Bronchial epithelial cell (primary cell): ENCODE measurements around the gene MUC22. TPM values are rescaled to one million over a fixed set of nuclear protein-coding genes. Genes with fewer than 3 reads are reported as not detected.

ENCODE experiments used
- DNase-seq: peaks from one replicate; pipeline ENCODE4 v3.0.0-alpha.2; 2010; ENCODE audit warnings: low read depth
- FAIRE-seq: peaks from 2 replicates; lab custom pipeline; 2011; peaks lifted over from hg19 to GRCh38; lab: Jason Lieb, UNC
- H3K27me3 ChIP-seq: 2 replicates; pipeline ENCODE4 v1.5.1; 2011; ENCODE audit warnings: low read length; ENCODE audit not compliant: control insufficient read depth, insufficient read depth
- H3K36me3 ChIP-seq: 2 replicates; pipeline ENCODE4 v1.5.1; 2011; ENCODE audit warnings: low read length; ENCODE audit not compliant: control insufficient read depth, insufficient read depth
- H3K4me3 ChIP-seq: 2 replicates; pipeline ENCODE4 v1.5.1; 2011; ENCODE audit warnings: mild to moderate bottlenecking, low read depth, low read length, control low read depth
- total RNA-seq: library from RNA; depleted of rRNA; stranded (reverse); fragments of >200 nt; gene quantifications from 2 replicates; pipeline ENCODE4 v1.2.1, GENCODE V29; 2014
- TF ChIP-seq, protein P1 (sequence below): IDR thresholded peaks from 2 replicates; pipeline ENCODE4 v1.5.1; 2011; ENCODE audit warnings: mild to moderate bottlenecking, moderate library complexity, low read length, control low read depth, inconsistent platforms; ENCODE audit not compliant: insufficient read depth, severe bottlenecking

Gene MUC22
- total RNA-seq, 1 donor from 2014 or later: under 0.01 TPM

DNA sequence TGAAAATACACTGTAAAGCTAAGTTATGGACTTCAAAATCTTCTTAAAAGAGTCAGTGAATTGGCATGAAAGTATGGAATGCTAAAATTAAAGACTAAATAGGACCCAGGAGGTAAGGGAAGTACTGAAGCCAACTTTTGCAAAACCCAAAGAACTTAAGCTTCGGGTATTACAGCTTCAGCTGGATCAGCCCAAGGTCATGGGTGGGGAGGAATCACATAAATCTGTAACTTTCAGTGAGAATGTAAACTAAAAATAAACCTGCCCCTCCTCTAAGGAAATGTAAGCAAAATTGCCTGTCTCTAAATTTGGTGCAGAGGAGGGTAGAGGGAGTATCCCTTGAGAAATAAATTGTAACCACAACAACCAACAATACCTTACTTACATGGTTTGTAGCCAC is 31.1 kb upstream of the MUC22 start:
- H3K27me3 ChIP-seq: no peaks in the 10 kb centered on the region
- no peaks in the 10 kb centered on the region for H3K36me3 ChIP-seq
- DNase-seq: no peak
- TF ChIP-seq, protein P1, sequence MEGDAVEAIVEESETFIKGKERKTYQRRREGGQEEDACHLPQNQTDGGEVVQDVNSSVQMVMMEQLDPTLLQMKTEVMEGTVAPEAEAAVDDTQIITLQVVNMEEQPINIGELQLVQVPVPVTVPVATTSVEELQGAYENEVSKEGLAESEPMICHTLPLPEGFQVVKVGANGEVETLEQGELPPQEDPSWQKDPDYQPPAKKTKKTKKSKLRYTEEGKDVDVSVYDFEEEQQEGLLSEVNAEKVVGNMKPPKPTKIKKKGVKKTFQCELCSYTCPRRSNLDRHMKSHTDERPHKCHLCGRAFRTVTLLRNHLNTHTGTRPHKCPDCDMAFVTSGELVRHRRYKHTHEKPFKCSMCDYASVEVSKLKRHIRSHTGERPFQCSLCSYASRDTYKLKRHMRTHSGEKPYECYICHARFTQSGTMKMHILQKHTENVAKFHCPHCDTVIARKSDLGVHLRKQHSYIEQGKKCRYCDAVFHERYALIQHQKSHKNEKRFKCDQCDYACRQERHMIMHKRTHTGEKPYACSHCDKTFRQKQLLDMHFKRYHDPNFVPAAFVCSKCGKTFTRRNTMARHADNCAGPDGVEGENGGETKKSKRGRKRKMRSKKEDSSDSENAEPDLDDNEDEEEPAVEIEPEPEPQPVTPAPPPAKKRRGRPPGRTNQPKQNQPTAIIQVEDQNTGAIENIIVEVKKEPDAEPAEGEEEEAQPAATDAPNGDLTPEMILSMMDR: no peak
- no peak overlapping the region for H3K4me3 ChIP-seq
- FAIRE-seq: no peak

DNA sequence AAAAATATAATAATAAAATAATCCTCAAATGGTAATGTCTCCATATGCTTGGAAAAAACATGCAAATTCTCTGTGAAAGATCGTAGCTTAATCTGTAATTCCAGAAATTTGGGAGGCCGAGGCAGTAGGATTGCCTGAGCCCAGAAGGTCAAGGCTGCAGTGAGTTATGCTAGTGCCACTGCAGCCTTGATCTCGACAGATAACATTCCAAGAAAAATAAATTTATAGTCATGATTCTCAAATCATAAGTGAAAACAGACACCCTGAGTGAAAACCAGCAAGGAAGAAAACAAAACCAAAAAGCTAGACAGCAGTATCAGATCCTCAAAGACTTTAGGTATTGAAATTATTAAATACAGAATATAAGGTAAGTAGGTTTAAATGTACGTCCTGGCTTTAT is 30.6 kb upstream of the MUC22 start:
- H3K27me3 ChIP-seq: no peaks in the 10 kb centered on the region
- DNase-seq (no peak), FAIRE-seq (no peak)
- no peaks in the 10 kb centered on the region for H3K36me3 ChIP-seq
- TF ChIP-seq, protein P1: no peak
- no peak overlapping the region for H3K4me3 ChIP-seq

DNA sequence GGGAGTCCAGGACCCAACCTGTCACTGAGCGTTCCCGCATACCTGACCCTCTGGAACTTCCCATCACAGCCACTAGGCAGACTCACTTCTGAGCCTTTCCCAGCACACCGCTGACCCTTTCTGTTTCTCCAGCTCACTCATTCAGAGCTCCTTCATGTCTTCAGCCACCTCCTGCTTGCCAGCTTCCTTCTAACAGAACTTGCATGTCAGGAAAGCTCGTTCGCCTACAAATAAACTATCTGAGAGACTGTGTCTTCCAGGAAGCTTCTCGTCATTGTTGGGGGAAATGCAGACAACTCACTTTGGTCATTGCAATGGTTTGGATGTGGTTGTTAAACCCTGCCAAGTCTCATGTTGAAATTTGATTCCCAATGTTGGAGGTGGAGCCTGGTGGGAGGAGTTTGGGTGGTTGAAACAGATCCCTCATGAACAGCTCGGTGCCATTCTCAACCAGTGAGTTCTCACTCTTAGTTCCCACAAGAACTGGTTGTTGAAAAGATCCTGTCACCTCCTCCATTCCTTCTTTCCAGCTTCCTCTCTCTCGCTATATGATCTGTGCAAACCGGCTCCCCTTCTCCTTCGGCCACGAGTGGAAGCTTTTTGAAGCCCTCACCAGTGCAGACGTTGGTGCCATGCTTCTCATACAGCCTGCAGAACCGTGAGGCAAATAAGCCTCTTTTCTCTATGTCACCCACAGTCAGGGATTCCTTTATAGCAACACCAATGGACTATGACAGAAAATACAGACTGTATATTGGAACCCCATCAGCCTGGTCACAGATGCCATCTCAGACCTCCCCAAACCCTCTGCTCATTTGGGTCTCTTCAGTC is 28.1 kb upstream of the MUC22 start:
- TF ChIP-seq, protein P1: peak; percentile 53
- no peaks in the 10 kb centered on the region for H3K36me3 ChIP-seq
- FAIRE-seq (peak; percentile 58), DNase-seq (peak; percentile 85)
- H3K27me3 ChIP-seq: no peaks in the 10 kb centered on the region
- H3K4me3 ChIP-seq: peak overlapping the region; percentile 11

DNA sequence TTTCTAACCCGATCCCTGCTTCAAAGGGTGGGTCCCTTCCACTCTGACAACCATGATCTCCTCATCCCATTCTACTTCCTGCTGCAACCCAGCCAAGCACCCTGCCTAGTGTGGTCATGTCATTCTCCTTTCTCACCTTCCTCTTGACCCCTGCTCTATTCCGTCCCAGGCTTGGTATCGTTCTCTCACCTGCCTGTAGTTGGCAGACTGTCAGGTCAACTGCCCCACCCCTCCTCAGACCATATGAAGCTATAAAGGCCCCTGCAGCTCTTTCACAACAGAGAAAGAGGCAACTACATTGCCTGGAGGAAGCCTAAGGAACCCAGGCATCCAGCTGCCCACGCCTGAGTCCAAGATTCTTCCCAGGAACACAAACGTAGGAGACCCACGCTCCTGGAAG is 26.8 kb upstream of the MUC22 start, which contains the start of gene MUC21:
TSS of gene MUC21 (plus strand) at position 280 of the 400 bp plus-strand sequence. CDS start 241 bp downstream, outside the sequence.
- FAIRE-seq: peak; percentile 32
- no peak for DNase-seq
- no peaks in the 10 kb centered on the region for H3K27me3 ChIP-seq
- TF ChIP-seq, protein P1: no peak
- H3K4me3 ChIP-seq: no peak within 1 kb of the TSS
- H3K36me3 ChIP-seq: no peaks in the 10 kb centered on the region

DNA sequence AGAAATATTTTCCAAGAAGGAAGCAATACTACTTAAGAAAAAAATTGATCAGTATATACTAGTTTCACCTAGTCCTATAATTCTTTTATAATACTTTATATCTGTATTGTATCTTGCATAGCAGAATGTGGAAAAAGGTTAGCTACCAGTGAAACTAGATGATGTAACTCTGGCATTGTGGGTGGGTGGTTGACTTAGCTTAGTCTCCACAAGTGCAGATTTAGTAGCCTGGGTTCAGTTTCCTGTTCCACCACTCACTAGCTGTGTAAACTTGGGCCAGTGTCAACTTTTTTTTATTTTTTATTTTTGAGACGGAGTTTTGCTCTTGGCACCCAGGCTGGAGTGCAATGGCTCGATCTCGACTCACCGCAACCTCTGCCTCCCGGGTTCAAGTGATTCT is 24.8 kb upstream of the MUC22 start:
- DNase-seq (peak; percentile 66), FAIRE-seq (no peak)
- no peaks in the 10 kb centered on the region for H3K27me3 ChIP-seq
- no peaks in the 10 kb centered on the region for H3K36me3 ChIP-seq
- H3K4me3 ChIP-seq: no peak overlapping the region
- TF ChIP-seq, protein P1: no peak
